HEK293 (cell line): Measurements from ENCODE around the gene RGS12.

Source experiments
- CTCF ChIP-seq: fragments of 450-650 bp; formaldehyde crosslinking; IDR thresholded peaks from 2 replicates; pipeline ENCODE4 v1.5.1; 2016; ENCODE audit warnings: missing biosample characterization, missing genetic modification characterization
- IKZF3 ChIP-seq: fragments of 450-650 bp; IDR thresholded peaks from 2 replicates; pipeline ENCODE4 v1.5.0; 2018; ENCODE audit warnings: missing biosample characterization, mild to moderate bottlenecking, missing genetic modification characterization, moderate library complexity
- KLF16 ChIP-seq: fragments of 450-650 bp; formaldehyde crosslinking; IDR thresholded peaks from 2 replicates; pipeline ENCODE4 v1.5.1; 2017; ENCODE audit warnings: missing biosample characterization, missing genetic modification characterization
- MYNN ChIP-seq: fragments of 450-650 bp; formaldehyde crosslinking; IDR thresholded peaks from 2 replicates; pipeline ENCODE4 v1.5.1; 2016; ENCODE audit warnings: missing biosample characterization, missing genetic modification characterization, borderline replicate concordance
- PBX3 ChIP-seq: sonication (generic); formaldehyde crosslinking; IDR thresholded peaks from 2 replicates; pipeline ENCODE4 v1.8.1; 2022; ENCODE audit warnings: mild to moderate bottlenecking, moderate library complexity, missing genetic modification reagents
- PRDM10 ChIP-seq: fragments of 450-650 bp; formaldehyde crosslinking; IDR thresholded peaks from 2 replicates; pipeline ENCODE4 v1.5.1; 2016; ENCODE audit warnings: missing biosample characterization, missing genetic modification characterization
- ZNF292 ChIP-seq: fragments of 450-650 bp; formaldehyde crosslinking; IDR thresholded peaks from 2 replicates; pipeline ENCODE4 v1.5.1; 2016; ENCODE audit warnings: low read depth, missing biosample characterization, missing genetic modification characterization, borderline replicate concordance
- ZNF37A ChIP-seq: fragments of 450-650 bp; IDR thresholded peaks from 2 replicates; pipeline ENCODE4 v1.5.1; 2018; ENCODE audit warnings: missing biosample characterization, missing genetic modification characterization
- ZNF501 ChIP-seq: fragments of 450-650 bp; formaldehyde crosslinking; IDR thresholded peaks from 2 replicates; pipeline ENCODE4 v1.5.1; 2016; ENCODE audit warnings: missing biosample characterization, missing genetic modification characterization
- ZNF571 ChIP-seq: fragments of 450-650 bp; formaldehyde crosslinking; IDR thresholded peaks from 2 replicates; pipeline ENCODE4 v1.5.0; 2017; ENCODE audit warnings: missing biosample characterization, missing genetic modification characterization
- ZNF76 ChIP-seq: fragments of 450-650 bp; formaldehyde crosslinking; IDR thresholded peaks from 2 replicates; pipeline ENCODE4; 2016; ENCODE audit warnings: low read depth, missing biosample characterization, missing genetic modification characterization, borderline replicate concordance

- no peak for TF ChIP-seq PRDM10 (tag by site-specific recombination)
- no peak for TF ChIP-seq CTCF (tag by site-specific recombination)
- no peak for TF ChIP-seq ZNF571 (tag by site-specific recombination)
- TF ChIP-seq IKZF3, result no peak
- no peak for TF ChIP-seq ZNF292 (tag by site-specific recombination)
- TF ChIP-seq ZNF37A (tag by site-specific recombination), result no peak
- no peak for TF ChIP-seq PBX3
- no peak for TF ChIP-seq MYNN (tag by site-specific recombination)
- no peak for TF ChIP-seq KLF16 (tag by site-specific recombination)
- TF ChIP-seq ZNF501 (tag by site-specific recombination), result no peak
- no peak for TF ChIP-seq ZNF76
These were observed 39.7 kb downstream of the RGS12 start for GRCh38 chr4:3332498-3332897.
